ENCODE measurements around the gene UQCRC2.

The UQCRC2 gene

DNA sequence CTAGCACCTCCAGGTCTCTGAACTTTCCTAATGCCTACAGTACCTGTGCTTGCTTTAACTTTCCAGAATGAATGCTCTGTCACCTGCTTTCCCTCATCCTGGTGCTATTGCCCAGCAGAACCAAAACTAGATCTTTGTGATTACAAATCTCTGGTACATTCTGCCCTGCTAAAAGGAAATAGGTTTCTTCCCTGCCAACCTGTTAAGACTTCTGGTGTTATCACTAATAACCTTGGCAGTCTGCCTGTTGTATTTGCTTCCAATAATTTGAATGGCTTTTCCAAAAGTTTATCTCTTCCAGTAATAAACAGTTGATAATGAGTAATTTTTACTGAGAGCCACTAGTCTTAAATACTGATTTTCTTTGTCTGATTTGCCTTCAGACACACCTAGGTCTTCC lies 32.4 kb downstream of the UQCRC2 start:
- no peaks in the 10 kb centered on the region for H3K9me3 ChIP-seq (ENCODE audit: insufficient read depth, low read depth, low read length)
- 0 out of 2 replicates have a peak, but pooled peaks cover 3% of the 10 kb centered on the region for H3K4me1 ChIP-seq (ENCODE audit: insufficient read depth, low read length)
- no peak overlapping the region for H3K27ac ChIP-seq (ENCODE audit: low read length)
- peaks cover 49% of the 10 kb centered on the region for H3K36me3 ChIP-seq (ENCODE audit: insufficient read depth, low read depth, low read length)
- no peak overlapping the region for H3K4me3 ChIP-seq (ENCODE audit: low read length)
- no peaks in the 10 kb centered on the region for H3K27me3 ChIP-seq (ENCODE audit: insufficient read depth, low read length)
- H3K9ac ChIP-seq (ENCODE audit: low read depth, low read length): no peak overlapping the region

DNA sequence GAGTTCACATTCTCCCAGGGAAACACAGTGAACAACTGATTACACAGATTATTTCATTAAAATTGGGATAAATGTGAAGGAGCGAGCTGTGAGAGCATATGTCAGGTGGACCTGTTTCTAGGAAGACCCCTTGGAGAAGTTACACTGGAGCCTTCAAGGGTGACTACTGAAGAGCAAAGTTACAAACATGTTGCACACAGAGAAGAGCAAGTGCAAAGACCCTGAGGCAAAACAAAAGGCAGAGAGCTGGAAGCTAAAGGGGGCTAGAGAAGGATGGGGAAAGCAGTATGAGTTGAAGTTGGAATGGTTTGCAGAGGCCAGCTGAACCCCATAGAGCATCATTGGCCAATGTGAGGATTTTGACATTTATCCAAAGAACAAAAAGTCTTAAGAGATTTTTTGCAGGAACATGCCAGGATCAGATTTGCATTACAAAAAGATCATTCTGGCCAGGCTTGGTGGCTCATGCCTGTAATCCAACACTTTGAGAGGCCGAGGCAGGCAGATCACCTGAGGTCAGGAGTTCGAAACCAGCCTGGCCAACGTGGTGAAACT lies 33.6 kb downstream of the UQCRC2 start:
- Histone ChIP-seq H3K4me3 (ENCODE audit: low read length) (no peak overlapping the region), H3K9ac (ENCODE audit: low read depth, low read length) (no peak overlapping the region), H3K4me1 (ENCODE audit: insufficient read depth, low read length) (0 out of 2 replicates have a peak, but pooled peaks cover 3% of the 10 kb centered on the region), H3K36me3 (ENCODE audit: insufficient read depth, low read depth, low read length) (peaks cover 36% of the 10 kb centered on the region), H3K27ac (ENCODE audit: low read length) (no peak overlapping the region), H3K9me3 (ENCODE audit: insufficient read depth, low read depth, low read length) (no peaks in the 10 kb centered on the region), H3K27me3 (ENCODE audit: insufficient read depth, low read length) (no peaks in the 10 kb centered on the region)

DNA sequence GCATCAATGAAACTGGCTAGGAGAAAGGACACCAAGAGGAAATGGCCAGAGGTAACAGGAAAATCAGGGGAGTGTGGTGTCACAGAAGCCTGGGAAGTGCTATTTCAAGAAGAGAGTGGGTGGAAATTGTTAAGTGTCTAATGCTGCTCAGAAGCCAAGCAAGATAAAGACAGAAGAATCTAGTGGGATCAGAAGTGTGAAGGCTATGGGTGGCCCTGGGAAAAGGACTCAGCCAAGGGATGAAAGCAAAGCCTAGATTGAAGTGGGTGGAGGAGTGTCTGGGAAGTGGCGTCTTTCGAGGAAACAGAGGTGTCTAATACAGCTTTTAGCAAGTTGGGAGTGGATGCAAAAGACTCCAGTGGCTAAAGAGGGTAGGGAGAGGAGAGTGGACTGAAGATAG lies 34.3 kb downstream of the UQCRC2 start:
- H3K36me3 ChIP-seq (ENCODE audit: insufficient read depth, low read depth, low read length): peaks cover 29% of the 10 kb centered on the region
- no peaks in the 10 kb centered on the region for H3K9me3 ChIP-seq (ENCODE audit: insufficient read depth, low read depth, low read length)
- no peak overlapping the region for H3K9ac ChIP-seq (ENCODE audit: low read depth, low read length)

DNA sequence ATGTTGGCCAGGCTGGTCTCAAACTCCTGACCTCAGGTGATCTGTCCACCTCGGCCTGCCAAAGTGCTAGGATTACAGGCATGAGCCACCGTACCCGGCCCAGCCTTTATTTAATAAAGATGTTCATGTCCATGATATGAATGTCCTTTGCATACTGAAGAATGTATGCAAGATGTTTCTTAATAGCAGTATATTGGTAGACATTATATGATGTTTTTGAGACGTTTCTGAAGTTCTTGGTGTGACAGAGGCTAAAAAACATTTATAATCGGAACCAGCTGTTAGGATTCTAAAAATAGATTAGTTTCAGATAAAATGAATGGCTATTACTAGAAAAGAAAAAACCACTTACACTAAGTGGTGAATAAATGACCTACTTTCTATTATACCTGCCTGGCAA lies 36.0 kb downstream of the UQCRC2 start:
- peaks cover 13% of the 10 kb centered on the region for H3K36me3 ChIP-seq (ENCODE audit: insufficient read depth, low read depth, low read length)
- H3K4me1 ChIP-seq (ENCODE audit: insufficient read depth, low read length): 0 out of 2 replicates have a peak, but pooled peaks cover 3% of the 10 kb centered on the region
- H3K4me3 ChIP-seq (ENCODE audit: low read length): no peak overlapping the region
- no peak overlapping the region for H3K9ac ChIP-seq (ENCODE audit: low read depth, low read length)
- no peak overlapping the region for H3K27ac ChIP-seq (ENCODE audit: low read length)
- H3K9me3 ChIP-seq (ENCODE audit: insufficient read depth, low read depth, low read length): no peaks in the 10 kb centered on the region
- no peaks in the 10 kb centered on the region for H3K27me3 ChIP-seq (ENCODE audit: insufficient read depth, low read length)

More for the DNA sequence above, 34.3 kb downstream of the UQCRC2 start:
- Histone ChIP-seq H3K27ac (ENCODE audit: low read length) (no peak overlapping the region), H3K4me3 (ENCODE audit: low read length) (no peak overlapping the region), H3K4me1 (ENCODE audit: insufficient read depth, low read length) (0 out of 2 replicates have a peak, but pooled peaks cover 3% of the 10 kb centered on the region), H3K27me3 (ENCODE audit: insufficient read depth, low read length) (no peaks in the 10 kb centered on the region)

DNA sequence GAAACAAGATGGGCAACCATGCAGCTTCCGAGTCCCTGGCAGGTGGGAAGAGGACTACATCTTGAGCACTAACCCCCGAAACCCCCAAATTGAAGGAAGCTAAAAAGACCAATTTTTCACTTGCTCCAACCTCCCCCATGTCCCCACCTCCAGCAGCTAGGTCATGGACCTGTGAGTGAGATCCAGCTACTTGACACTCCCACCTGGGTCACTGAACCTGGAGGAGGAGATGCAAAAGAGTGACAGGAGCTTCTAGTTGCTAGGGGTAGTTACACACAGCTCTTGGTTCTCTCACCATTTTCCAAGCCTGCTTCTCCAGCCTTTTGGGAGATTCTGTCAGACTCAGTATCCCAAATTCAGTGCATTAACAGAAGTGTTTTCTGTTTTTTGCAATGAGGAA lies 36.6 kb downstream of the UQCRC2 start:
- no peak overlapping the region for H3K4me3 ChIP-seq (ENCODE audit: low read length)
- H3K4me1 ChIP-seq (ENCODE audit: insufficient read depth, low read length): 0 out of 2 replicates have a peak, but pooled peaks cover 3% of the 10 kb centered on the region
- no peaks in the 10 kb centered on the region for H3K27me3 ChIP-seq (ENCODE audit: insufficient read depth, low read length)
- no peak overlapping the region for H3K27ac ChIP-seq (ENCODE audit: low read length)
- H3K9ac ChIP-seq (ENCODE audit: low read depth, low read length): no peak overlapping the region
- peaks cover 7% of the 10 kb centered on the region; the same call in 1 of the 2 replicates for H3K36me3 ChIP-seq (ENCODE audit: insufficient read depth, low read depth, low read length)
- H3K9me3 ChIP-seq (ENCODE audit: insufficient read depth, low read depth, low read length): no peaks in the 10 kb centered on the region

DNA sequence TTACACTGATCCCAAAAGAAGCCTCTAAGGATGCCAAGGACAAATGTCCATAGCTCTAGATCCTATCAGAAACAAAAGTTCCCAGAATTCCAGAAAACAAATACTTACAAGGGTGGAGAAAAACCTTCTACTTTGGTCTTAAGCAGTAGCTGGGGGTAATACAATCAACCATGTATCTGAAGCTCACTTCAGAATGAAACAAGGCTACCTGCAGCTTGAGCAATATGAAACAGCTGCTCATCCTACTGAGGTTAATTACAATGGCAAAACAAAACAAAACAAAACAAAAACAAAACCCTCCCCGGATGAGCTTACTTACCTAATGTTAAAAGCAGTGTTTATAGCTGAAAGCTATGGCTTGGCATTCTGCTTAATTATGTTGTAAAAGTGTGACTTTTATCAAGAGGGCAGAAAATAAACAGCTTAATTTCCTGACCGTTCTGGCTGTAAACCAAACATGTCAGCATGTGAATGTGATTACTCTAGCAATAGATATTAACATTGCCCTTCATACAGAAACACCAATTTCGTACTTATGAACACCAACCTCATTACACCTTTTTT lies 37.3 kb downstream of the UQCRC2 start:
- Histone ChIP-seq H3K9ac (ENCODE audit: low read depth, low read length) (no peak overlapping the region), H3K27me3 (ENCODE audit: insufficient read depth, low read length) (no peaks in the 10 kb centered on the region), H3K9me3 (ENCODE audit: insufficient read depth, low read depth, low read length) (no peaks in the 10 kb centered on the region), H3K36me3 (ENCODE audit: insufficient read depth, low read depth, low read length) (peaks cover 2% of the 10 kb centered on the region; the same call in 1 of the 2 replicates), H3K27ac (ENCODE audit: low read length) (no peak overlapping the region), H3K4me1 (ENCODE audit: insufficient read depth, low read length) (0 out of 2 replicates have a peak, but pooled peaks cover 3% of the 10 kb centered on the region), H3K4me3 (ENCODE audit: low read length) (no peak overlapping the region)

DNA sequence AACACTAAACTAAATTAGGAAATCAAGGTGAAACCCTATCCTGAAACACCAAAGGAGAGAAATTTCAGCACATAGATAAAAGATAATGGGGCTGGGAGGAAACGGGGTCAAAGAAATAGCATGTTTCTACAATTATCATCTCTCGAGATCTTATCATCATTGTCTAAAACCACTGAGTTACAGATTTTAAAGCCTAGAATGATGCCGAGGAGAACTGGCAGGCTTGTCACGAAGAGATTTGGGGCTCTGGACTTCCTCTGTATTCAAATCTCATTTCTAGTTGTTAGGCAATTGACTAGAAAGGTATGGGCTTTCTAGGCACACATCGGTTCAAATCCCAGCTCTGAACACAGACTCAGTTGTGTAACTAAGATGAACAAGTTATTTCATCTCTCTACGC lies 38.5 kb downstream of the UQCRC2 start:
- Histone ChIP-seq H3K27ac (ENCODE audit: low read length) (no peak overlapping the region), H3K9ac (ENCODE audit: low read depth, low read length) (no peak overlapping the region), H3K27me3 (ENCODE audit: insufficient read depth, low read length) (no peaks in the 10 kb centered on the region), H3K4me3 (ENCODE audit: low read length) (no peak overlapping the region), H3K4me1 (ENCODE audit: insufficient read depth, low read length) (0 out of 2 replicates have a peak, but pooled peaks cover 2% of the 10 kb centered on the region), H3K36me3 (ENCODE audit: insufficient read depth, low read depth, low read length) (no peaks in the 10 kb centered on the region), H3K9me3 (ENCODE audit: insufficient read depth, low read depth, low read length) (no peaks in the 10 kb centered on the region)

DNA sequence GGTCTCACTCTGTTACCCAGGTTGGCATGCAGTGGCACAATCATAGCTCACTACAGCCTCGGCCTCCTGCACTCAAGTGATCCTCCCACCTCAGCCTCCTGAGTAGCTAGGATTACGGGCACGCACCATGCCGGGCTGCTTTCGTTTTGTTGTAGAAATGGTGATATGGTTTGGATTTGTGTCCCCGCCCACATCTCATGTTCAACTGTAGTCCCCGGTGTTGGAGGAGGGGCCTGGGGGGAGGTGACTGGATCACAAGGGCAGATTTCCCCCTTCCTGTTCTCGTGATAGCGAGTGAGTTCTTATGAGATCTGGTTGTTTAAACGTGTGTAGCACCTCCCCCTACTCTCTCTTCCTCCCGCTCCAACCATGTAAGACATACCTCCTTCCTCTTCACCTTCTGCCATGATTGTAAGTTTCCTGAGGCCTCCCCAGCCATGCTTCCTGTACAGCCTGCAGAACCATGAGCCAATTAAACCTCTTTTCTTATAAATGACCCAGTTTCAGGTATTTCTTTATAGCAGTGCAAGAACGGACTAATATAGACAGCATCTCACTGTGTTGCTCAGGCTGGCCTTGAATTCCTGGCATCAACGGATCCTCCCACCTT lies 41.8 kb downstream of the UQCRC2 start:
- H3K4me3 ChIP-seq (ENCODE audit: low read length): no peak overlapping the region
- H3K4me1 ChIP-seq (ENCODE audit: insufficient read depth, low read length): no peaks in the 10 kb centered on the region
- H3K9ac ChIP-seq (ENCODE audit: low read depth, low read length): no peak overlapping the region

DNA sequence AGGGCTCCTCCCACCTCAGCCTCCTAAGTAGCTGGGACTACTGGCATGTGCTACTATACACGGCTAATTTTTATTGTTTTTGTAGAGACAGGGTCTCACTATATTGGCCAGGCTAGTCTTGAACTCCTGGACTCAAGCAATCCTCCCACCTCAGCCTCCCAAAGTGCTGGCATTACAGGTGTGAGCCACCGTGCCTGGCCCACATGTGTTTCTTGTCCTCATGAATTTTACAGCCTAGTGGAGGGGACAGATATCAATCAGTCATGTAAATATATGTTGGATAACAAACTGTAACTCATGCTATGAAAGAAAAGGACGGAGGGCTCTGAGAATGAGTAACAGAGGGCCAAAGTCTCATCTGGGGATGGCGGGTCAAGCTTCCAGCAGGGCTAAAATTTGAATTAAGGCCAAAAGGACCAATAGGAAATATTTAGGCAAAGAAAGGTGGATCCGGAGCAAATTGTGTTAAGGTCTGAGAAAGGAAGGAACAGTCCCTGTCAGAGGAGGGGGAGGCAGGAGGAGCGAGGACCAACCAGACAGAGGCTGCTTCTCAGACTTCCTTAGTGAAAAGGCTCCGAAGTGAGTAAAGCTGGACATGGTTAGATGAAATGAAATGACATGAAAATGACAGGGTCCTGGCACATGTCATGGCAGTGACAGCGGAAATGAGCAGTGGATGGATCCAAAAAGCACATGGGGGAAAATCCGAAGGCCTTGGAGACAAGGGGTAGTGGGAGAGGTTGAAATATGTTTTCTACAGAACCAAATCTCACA lies 43.9 kb downstream of the UQCRC2 start:
- Histone ChIP-seq H3K4me3 (ENCODE audit: low read length) (no peak overlapping the region), H3K4me1 (ENCODE audit: insufficient read depth, low read length) (no peaks in the 10 kb centered on the region; the same call in 1 of the 2 replicates), H3K27me3 (ENCODE audit: insufficient read depth, low read length) (no peaks in the 10 kb centered on the region), H3K9ac (ENCODE audit: low read depth, low read length) (no peak overlapping the region), H3K36me3 (ENCODE audit: insufficient read depth, low read depth, low read length) (no peaks in the 10 kb centered on the region), H3K9me3 (ENCODE audit: insufficient read depth, low read depth, low read length) (no peaks in the 10 kb centered on the region), H3K27ac (ENCODE audit: low read length) (no peak overlapping the region)

More for the DNA sequence above, 41.8 kb downstream of the UQCRC2 start:
- Histone ChIP-seq H3K9me3 (ENCODE audit: insufficient read depth, low read depth, low read length) (no peaks in the 10 kb centered on the region), H3K36me3 (ENCODE audit: insufficient read depth, low read depth, low read length) (no peaks in the 10 kb centered on the region), H3K27me3 (ENCODE audit: insufficient read depth, low read length) (no peaks in the 10 kb centered on the region), H3K27ac (ENCODE audit: low read length) (no peak overlapping the region)

DNA sequence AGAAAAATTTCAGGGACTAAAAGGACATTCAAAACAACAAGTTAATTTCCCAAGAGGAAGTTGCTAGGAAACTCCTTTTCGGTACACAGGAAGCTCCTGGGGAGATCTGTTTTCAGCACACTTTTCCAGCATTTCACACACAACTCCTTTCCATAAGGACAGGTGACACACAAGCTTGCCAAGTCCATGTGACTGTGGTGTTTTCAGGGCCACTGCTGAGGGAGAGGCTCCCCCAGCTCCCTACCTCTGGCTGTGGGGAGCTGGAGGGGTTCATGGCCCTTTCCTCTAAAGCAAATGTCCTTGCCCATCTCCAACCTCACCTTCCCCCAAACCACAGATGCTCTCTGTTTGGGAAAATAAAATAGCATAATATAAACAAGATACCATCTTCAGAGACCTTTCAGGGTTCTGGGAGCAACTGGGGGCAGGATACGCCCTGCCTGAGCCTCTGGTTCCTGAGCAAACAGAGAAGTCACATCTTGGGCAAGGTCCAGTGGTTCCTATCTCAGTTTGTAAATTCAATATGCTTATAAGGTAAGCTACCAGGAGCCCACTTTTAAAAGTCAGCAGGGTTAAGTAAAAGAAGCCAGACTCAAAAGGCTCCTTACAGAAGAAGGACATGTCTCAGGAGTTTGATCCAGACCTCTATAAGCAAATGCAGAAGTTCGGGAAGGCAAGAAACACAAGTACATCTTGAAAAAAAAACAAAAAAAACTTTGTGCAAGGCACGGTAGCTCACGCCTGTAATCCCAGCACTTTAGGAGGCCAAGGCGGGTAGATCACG lies 44.7 kb downstream of the UQCRC2 start:
- no peaks in the 10 kb centered on the region for H3K9me3 ChIP-seq (ENCODE audit: insufficient read depth, low read depth, low read length)
- H3K27me3 ChIP-seq (ENCODE audit: insufficient read depth, low read length): no peaks in the 10 kb centered on the region
- no peak overlapping the region for H3K9ac ChIP-seq (ENCODE audit: low read depth, low read length)
- no peaks in the 10 kb centered on the region; the same call in 1 of the 2 replicates for H3K4me1 ChIP-seq (ENCODE audit: insufficient read depth, low read length)
- H3K4me3 ChIP-seq (ENCODE audit: low read length): no peak overlapping the region
- no peak overlapping the region for H3K27ac ChIP-seq (ENCODE audit: low read length)
- H3K36me3 ChIP-seq (ENCODE audit: insufficient read depth, low read depth, low read length): no peaks in the 10 kb centered on the region

DNA sequence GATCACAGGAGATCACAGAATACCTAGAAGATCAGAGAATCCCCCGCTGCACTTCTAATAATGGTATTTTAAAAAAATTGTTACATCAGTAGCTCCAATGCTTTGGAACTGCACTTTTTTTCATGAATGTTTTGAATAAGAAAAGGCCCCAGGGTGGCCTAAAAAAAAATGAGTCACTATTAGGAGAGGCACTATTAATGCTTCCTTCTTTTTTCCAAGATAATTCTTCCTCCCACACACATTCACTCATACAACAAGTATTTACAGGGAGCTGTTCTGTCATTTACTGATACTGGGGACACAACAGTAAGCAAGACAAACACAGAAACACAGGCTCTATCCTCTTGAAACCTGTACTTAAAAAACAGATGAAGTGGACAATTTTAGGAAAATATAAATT lies 48.4 kb downstream of the UQCRC2 start:
- Histone ChIP-seq H3K27ac (ENCODE audit: low read length) (no peak overlapping the region), H3K9me3 (ENCODE audit: insufficient read depth, low read depth, low read length) (no peaks in the 10 kb centered on the region), H3K36me3 (ENCODE audit: insufficient read depth, low read depth, low read length) (no peaks in the 10 kb centered on the region), H3K27me3 (ENCODE audit: insufficient read depth, low read length) (peaks cover 8% of the 10 kb centered on the region), H3K9ac (ENCODE audit: low read depth, low read length) (no peak overlapping the region), H3K4me1 (ENCODE audit: insufficient read depth, low read length) (no peaks in the 10 kb centered on the region; the same call in 1 of the 2 replicates), H3K4me3 (ENCODE audit: low read length) (no peak overlapping the region)
